Keratinocyte (primary cell): ENCODE data around the gene PLXDC1.

ENCODE experiments used
- CTCF ChIP-seq, 3 experiments: IDR thresholded peaks in 1 of 3; conservative IDR thresholded peaks in 1 of 3; optimal IDR thresholded peaks in 1 of 3; 2 replicates in 2 of 3; 3 replicates in 1 of 3; pipeline versions ENCODE3 to v1.5.1; 2011; ENCODE audit warnings: low read length in 3 of 3, mild to moderate bottlenecking in 3 of 3, moderate library complexity in 2 of 3, control low read depth in 1 of 3, inconsistent platforms in 1 of 3; ENCODE audit not compliant: insufficient read depth in 2 of 3; ENCODE audit errors: extremely low read depth in 1 of 3
- EZH2 ChIP-seq: IDR thresholded peaks from one replicate; pipeline ENCODE4 v1.6.1; 2012; ENCODE audit warnings: inconsistent platforms, mild to moderate bottlenecking, low read length, moderate library complexity

GRCh38 chr17:39125143-39125875 lies 26.1 kb downstream of the PLXDC1 start:
- TF ChIP-seq CTCF (optimal IDR thresholded peaks at IDR 0.05 in 1 of 3, IDR thresholded peaks at IDR 0.05 in 1 of 3, conservative IDR thresholded peaks at IDR 0.05 in 1 of 3; ENCODE audit: extremely low read depth in 1 of 3, insufficient read depth in 2 of 3, low read length in 3 of 3) (no peak), EZH2 (no peak)
